H54 (cell line): ENCODE results near the gene GRAP2.

Experiments
- DNase-seq: peaks from one replicate; pipeline ENCODE4 v3.0.0; 2011; ENCODE audit warnings: low spot score, mixed read lengths; ENCODE audit not compliant: insufficient read length
- FAIRE-seq: peaks from 3 replicates; lab custom pipeline; 2011; peaks lifted over from hg19 to GRCh38; lab: Jason Lieb, UNC
- POLR2A ChIP-seq: IDR thresholded peaks from 2 replicates; pipeline ENCODE4 v1.6.1; 2011; ENCODE audit warnings: low read depth, mild to moderate bottlenecking, low read length

The GRAP2 gene

GRCh38 chr22:39907605-39908097 is 6.8 kb downstream of the GRAP2 start:
- no peak for TF ChIP-seq POLR2A
- no peak for DNase-seq
- no peak for FAIRE-seq

GRCh38 chr22:39908136-39908535 is 7.3 kb downstream of the GRAP2 start:
- no peak for DNase-seq
- no peak for TF ChIP-seq POLR2A
- no peak for FAIRE-seq

GRCh38 chr22:39908737-39909136 is 7.9 kb downstream of the GRAP2 start:
- DNase-seq = peak; percentile 8
- no peak for TF ChIP-seq POLR2A
- FAIRE-seq = peak; percentile 68

GRCh38 chr22:39910876-39911613 is 10.2 kb downstream of the GRAP2 start:
- DNase-seq (no peak), FAIRE-seq (no peak)
- no peak for TF ChIP-seq POLR2A

GRCh38 chr22:39913321-39913720 is 12.4 kb downstream of the GRAP2 start:
- FAIRE-seq (no peak), DNase-seq (no peak)
- no peak for TF ChIP-seq POLR2A

- DNase-seq (no peak), FAIRE-seq (no peak)
- TF ChIP-seq POLR2A = no peak
Measured at GRCh38 chr22:39913886-39914285, 13.0 kb downstream of the GRAP2 start.

GRCh38 chr22:39914584-39914983 is 13.7 kb downstream of the GRAP2 start:
- no peak for TF ChIP-seq POLR2A
- no peak for DNase-seq
- FAIRE-seq = no peak

GRCh38 chr22:39915295-39915726 is 14.4 kb downstream of the GRAP2 start:
- no peak for FAIRE-seq

GRCh38 chr22:39916496-39916895 is 15.6 kb downstream of the GRAP2 start:
- TF ChIP-seq POLR2A = no peak
- FAIRE-seq = no peak
- no peak for DNase-seq

More at GRCh38 chr22:39915295-39915726, 14.4 kb downstream of the GRAP2 start:
- no peak for TF ChIP-seq POLR2A
- no peak for DNase-seq

GRCh38 chr22:39917197-39917643 is 16.3 kb downstream of the GRAP2 start:
- no peak for TF ChIP-seq POLR2A
- DNase-seq = no peak
- no peak for FAIRE-seq

GRCh38 chr22:39917776-39918495 is 17.1 kb downstream of the GRAP2 start:
- FAIRE-seq (no peak), DNase-seq (no peak)
- no peak for TF ChIP-seq POLR2A

- TF ChIP-seq POLR2A = no peak
- no peak for DNase-seq
- FAIRE-seq = no peak
Measured at GRCh38 chr22:39920134-39920743, 19.4 kb downstream of the GRAP2 start.

GRCh38 chr22:39923696-39924095 is 22.8 kb downstream of the GRAP2 start:
- FAIRE-seq (no peak), DNase-seq (no peak)
- TF ChIP-seq POLR2A = no peak

GRCh38 chr22:39924286-39924685 is 23.4 kb downstream of the GRAP2 start:
- FAIRE-seq (no peak), DNase-seq (no peak)
- no peak for TF ChIP-seq POLR2A
